SK-N-SH treated with all-trans-retinoic acid at 6 μM for 48 hours (cell line): ENCODE results near the gene FBXO27.

Experiments
- ATAC-seq: fragments of 200-7000 bp; cut with Tn5 transposase; 3 replicates; pipeline ENCODE4 v1.9.1; 2020; ENCODE audit warnings: mild to moderate bottlenecking, moderate library complexity
- ARNTL ChIP-seq: fragments of 450-650 bp; formaldehyde crosslinking; IDR thresholded peaks from 2 replicates; pipeline ENCODE4 v1.5.0; 2020; ENCODE audit warnings: low read depth, mild to moderate bottlenecking, moderate library complexity, borderline replicate concordance
- BACH2 ChIP-seq: fragments of 250-450 bp; sonication (Bioruptor Pico); IDR thresholded peaks from 2 replicates; pipeline ENCODE4 v1.9.0; 2021; ENCODE audit warnings: mild to moderate bottlenecking, borderline replicate concordance
- CREB5 ChIP-seq: fragments of 250-450 bp; sonication (Bioruptor Pico); IDR thresholded peaks from 2 replicates; pipeline ENCODE4 v1.5.1; 2020; ENCODE audit warnings: low read depth, mild to moderate bottlenecking, moderate library complexity
- CSRNP3 ChIP-seq: fragments of 250-450 bp; sonication (Bioruptor Pico); IDR thresholded peaks from 2 replicates; pipeline ENCODE4 v1.5.1; 2021; ENCODE audit warnings: mild to moderate bottlenecking, moderate library complexity
- ESRRG ChIP-seq: fragments of 250-450 bp; sonication (Bioruptor Pico); IDR thresholded peaks from 2 replicates; pipeline ENCODE4 v1.6.1; 2021; ENCODE audit warnings: mild to moderate bottlenecking
- ISL1 ChIP-seq: fragments of 250-450 bp; sonication (Bioruptor Pico); IDR thresholded peaks from 2 replicates; pipeline ENCODE4 v2.1.2; 2022; ENCODE audit warnings: mild to moderate bottlenecking, moderate library complexity
- OSR1 ChIP-seq: fragments of 250-450 bp; sonication (Bioruptor Pico); IDR thresholded peaks from 2 replicates; pipeline ENCODE4 v1.8.0; 2022; ENCODE audit warnings: moderate library complexity, mild to moderate bottlenecking, inconsistent platforms
- PATZ1 ChIP-seq: fragments of 250-450 bp; sonication (Bioruptor Pico); IDR thresholded peaks from 2 replicates; pipeline ENCODE4 v1.8.0; 2020; ENCODE audit warnings: mild to moderate bottlenecking, moderate library complexity, borderline replicate concordance
- POU6F1 ChIP-seq: fragments of 250-450 bp; sonication (Bioruptor Pico); IDR thresholded peaks from 2 replicates; pipeline ENCODE4 v1.8.0; 2021; ENCODE audit warnings: low read depth, mild to moderate bottlenecking, moderate library complexity, borderline replicate concordance
- PPARA ChIP-seq: fragments of 250-450 bp; sonication (Bioruptor Pico); IDR thresholded peaks from 2 replicates; pipeline ENCODE4 v1.5.0; 2020; ENCODE audit warnings: mild to moderate bottlenecking, borderline replicate concordance
- RARB ChIP-seq: fragments of 250-450 bp; sonication (Bioruptor Pico); IDR thresholded peaks from 2 replicates; pipeline ENCODE4 v1.8.0; 2021; ENCODE audit warnings: mild to moderate bottlenecking, moderate library complexity
- SNAI2 ChIP-seq: fragments of 250-450 bp; sonication (Bioruptor Pico); IDR thresholded peaks from 2 replicates; pipeline ENCODE4 v1.5.0; 2020; ENCODE audit warnings: mild to moderate bottlenecking, moderate library complexity
- TCF4 ChIP-seq: fragments of 250-450 bp; sonication (Bioruptor Pico); IDR thresholded peaks from 2 replicates; pipeline ENCODE4 v1.8.0; 2021; ENCODE audit warnings: mild to moderate bottlenecking, moderate library complexity, borderline replicate concordance
- TOX ChIP-seq: fragments of 250-450 bp; sonication (Bioruptor Pico); IDR thresholded peaks from 2 replicates; pipeline ENCODE4 v1.8.0; 2021; ENCODE audit warnings: mild to moderate bottlenecking, moderate library complexity, borderline replicate concordance
- TSHZ2 ChIP-seq: fragments of 250-450 bp; sonication (Bioruptor Pico); IDR thresholded peaks from 2 replicates; pipeline ENCODE4 v1.5.0; 2020; ENCODE audit warnings: mild to moderate bottlenecking, moderate library complexity
- ZC3H10 ChIP-seq: fragments of 250-450 bp; sonication (Bioruptor Pico); IDR thresholded peaks from 2 replicates; pipeline ENCODE4 v1.5.1; 2021; ENCODE audit warnings: mild to moderate bottlenecking, moderate library complexity
- ZFP3 ChIP-seq: fragments of 250-450 bp; sonication (Bioruptor Pico); IDR thresholded peaks from 2 replicates; pipeline ENCODE4 v1.5.0; 2020; ENCODE audit warnings: mild to moderate bottlenecking, moderate library complexity
- ZFP30 ChIP-seq: fragments of 450-650 bp; formaldehyde crosslinking; IDR thresholded peaks from 2 replicates; pipeline ENCODE4 v1.5.0; 2022; ENCODE audit warnings: mild to moderate bottlenecking, moderate library complexity
- ZNF565 ChIP-seq: fragments of 450-650 bp; formaldehyde crosslinking; conservative IDR thresholded peaks from 2 replicates; pipeline ENCODE4 v1.5.0; 2020; ENCODE audit warnings: low read depth, mild to moderate bottlenecking, moderate library complexity
- ZNF8 ChIP-seq: fragments of 450-650 bp; formaldehyde crosslinking; IDR thresholded peaks from 2 replicates; pipeline ENCODE4 v1.5.0; 2020; ENCODE audit warnings: mild to moderate bottlenecking, moderate library complexity

The FBXO27 gene

GRCh38 chr19:39077323-39077722 lies 45.0 kb upstream of the FBXO27 start:
- no peak for TF ChIP-seq RARB (CRISPR knock-in tag)
- TF ChIP-seq TOX (CRISPR knock-in tag), result no peak
- no peak for TF ChIP-seq TSHZ2
- TF ChIP-seq SNAI2 (CRISPR knock-in tag), result no peak
- TF ChIP-seq OSR1 (CRISPR knock-in tag), result no peak
- TF ChIP-seq ZFP3 (CRISPR knock-in tag), result no peak
- TF ChIP-seq ZNF565 (CRISPR knock-in tag), result no peak
- no peak for TF ChIP-seq TCF4 (CRISPR knock-in tag)
- no peak for TF ChIP-seq CSRNP3
- no peak for TF ChIP-seq PATZ1 (CRISPR knock-in tag)
- TF ChIP-seq ARNTL (CRISPR knock-in tag), result no peak
- no peak for TF ChIP-seq ESRRG (CRISPR knock-in tag)
- TF ChIP-seq BACH2 (CRISPR knock-in tag), result no peak
- no peak for TF ChIP-seq PPARA (CRISPR knock-in tag)
- no peak for ATAC-seq

- TF ChIP-seq CSRNP3 (no peak), POU6F1 (CRISPR knock-in tag) (no peak), ISL1 (CRISPR knock-in tag) (no peak), ARNTL (CRISPR knock-in tag) (no peak), PPARA (CRISPR knock-in tag) (no peak), TOX (CRISPR knock-in tag) (no peak)
- ATAC-seq, result no peak
Observed at GRCh38 chr19:39074942-39075341, 42.6 kb upstream of the FBXO27 start.

GRCh38 chr19:39074205-39074692 lies 41.9 kb upstream of the FBXO27 start:
- ATAC-seq, result 0 out of 3 replicates have a peak, but pooled peaks have one; percentile 7
- TF ChIP-seq ZFP30 (CRISPR knock-in tag) (no peak), SNAI2 (CRISPR knock-in tag) (no peak), BACH2 (CRISPR knock-in tag) (no peak), ARNTL (CRISPR knock-in tag) (no peak), CREB5 (CRISPR knock-in tag) (no peak), ZNF8 (CRISPR knock-in tag) (no peak), ZC3H10 (CRISPR knock-in tag) (no peak), CSRNP3 (no peak), TCF4 (CRISPR knock-in tag) (no peak), ZFP3 (CRISPR knock-in tag) (no peak), ESRRG (CRISPR knock-in tag) (no peak), PPARA (CRISPR knock-in tag) (no peak), POU6F1 (CRISPR knock-in tag) (no peak)
